T-helper 2 cell treated with Interferon-gamma antibody and Interleukin-4, amounts not matched to agents 5 μg/mL and 100 μg/mL, for 36 hours (primary cell): ENCODE measurements around the gene FAM81B.

Experiments used
- DNase-seq: peaks from one replicate; pipeline ENCODE4 v3.0.0; 2021; ENCODE audit warnings: low spot score
- H3K27ac Mint-ChIP-seq: one replicate; pipeline ENCODE4 v1.8.0; 2021; ENCODE audit warnings: mild to moderate bottlenecking, mixed read lengths
- H3K27me3 Mint-ChIP-seq: one replicate; pipeline ENCODE4 v1.8.0; 2021; ENCODE audit warnings: low read depth, mixed read lengths
- H3K36me3 Mint-ChIP-seq: one replicate; pipeline ENCODE4 v1.8.0; 2021; ENCODE audit warnings: low read depth, mixed read lengths
- H3K4me1 Mint-ChIP-seq: one replicate; pipeline ENCODE4 v1.8.0; 2021; ENCODE audit warnings: low read depth, mixed read lengths
- H3K4me3 Mint-ChIP-seq: one replicate; pipeline ENCODE4 v1.8.0; 2022; ENCODE audit warnings: mild to moderate bottlenecking, moderate library complexity, mixed read lengths
- H3K9me3 Mint-ChIP-seq: one replicate; pipeline ENCODE4 v1.8.0; 2021; ENCODE audit warnings: mixed read lengths

Gene FAM81B

GRCh38 chr5:95460665-95461064, 69.5 kb downstream of the FAM81B start:
- no peak overlapping the region for H3K27ac Mint-ChIP-seq
- H3K4me1 Mint-ChIP-seq, result no peaks in the 10 kb centered on the region
- DNase-seq, result no peak
- H3K9me3 Mint-ChIP-seq, result no peaks in the 10 kb centered on the region
- no peaks in the 10 kb centered on the region for H3K27me3 Mint-ChIP-seq
- no peak overlapping the region for H3K4me3 Mint-ChIP-seq
- peaks cover 14% of the 10 kb centered on the region for H3K36me3 Mint-ChIP-seq

- Mint-ChIP-seq H3K4me3 (no peak overlapping the region), H3K9me3 (no peaks in the 10 kb centered on the region), H3K36me3 (peaks cover 18% of the 10 kb centered on the region), H3K27ac (no peak overlapping the region), H3K27me3 (no peaks in the 10 kb centered on the region), H3K4me1 (no peaks in the 10 kb centered on the region)
- no peak for DNase-seq
Measured at GRCh38 chr5:95471487-95471886, 80.3 kb downstream of the FAM81B start.

GRCh38 chr5:95471942-95472341, 80.8 kb downstream of the FAM81B start:
- Mint-ChIP-seq H3K4me3 (no peak overlapping the region), H3K27ac (no peak overlapping the region)
- no peak for DNase-seq

GRCh38 chr5:95484421-95484820, 93.3 kb downstream of the FAM81B start:
- Mint-ChIP-seq H3K27ac (no peak overlapping the region), H3K36me3 (peaks cover 63% of the 10 kb centered on the region), H3K27me3 (no peaks in the 10 kb centered on the region), H3K4me3 (no peak overlapping the region), H3K4me1 (no peaks in the 10 kb centered on the region), H3K9me3 (peaks cover 33% of the 10 kb centered on the region)
- DNase-seq, result no peak

More at GRCh38 chr5:95471942-95472341, 80.8 kb downstream of the FAM81B start:
- Mint-ChIP-seq H3K36me3 (peaks cover 15% of the 10 kb centered on the region), H3K4me1 (no peaks in the 10 kb centered on the region), H3K27me3 (no peaks in the 10 kb centered on the region), H3K9me3 (no peaks in the 10 kb centered on the region)

- H3K27me3 Mint-ChIP-seq, result no peaks in the 10 kb centered on the region
- no peak overlapping the region for H3K4me3 Mint-ChIP-seq
- H3K4me1 Mint-ChIP-seq, result no peaks in the 10 kb centered on the region
- no peak overlapping the region for H3K27ac Mint-ChIP-seq
- H3K9me3 Mint-ChIP-seq, result peaks cover 34% of the 10 kb centered on the region
- H3K36me3 Mint-ChIP-seq, result peaks cover 64% of the 10 kb centered on the region
- no peak for DNase-seq
Measured at GRCh38 chr5:95486191-95486590, 95.0 kb downstream of the FAM81B start.

GRCh38 chr5:95487880-95488279, 96.7 kb downstream of the FAM81B start:
- H3K36me3 Mint-ChIP-seq, result peaks cover 59% of the 10 kb centered on the region
- no peaks in the 10 kb centered on the region for H3K4me1 Mint-ChIP-seq
- no peak overlapping the region for H3K4me3 Mint-ChIP-seq
- DNase-seq, result no peak
- H3K27me3 Mint-ChIP-seq, result no peaks in the 10 kb centered on the region
- no peak overlapping the region for H3K27ac Mint-ChIP-seq
- H3K9me3 Mint-ChIP-seq, result peaks cover 30% of the 10 kb centered on the region
